Adrenal gland (tissue), 12 donors: ENCODE results near the gene PLXNA2. TPM values are rescaled to one million over a fixed set of nuclear protein-coding genes. Genes with fewer than 3 reads are reported as not detected.

Source experiments
- DNase-seq, 7 donors: peaks; one replicate each; pipeline ENCODE4 v3.0.0-alpha.2; 2019 to 2020
- H3K27ac ChIP-seq, 5 donors: fragments of 200-600 bp; sonication (generic) in 4 of 5; 1 replicate in 3 of 5; 2 replicates in 2 of 5; pipeline versions ENCODE4 v1.5.1 to v1.8.0; 2016 to 2020; ENCODE audit warnings: mild to moderate bottlenecking in 1 of 5
- H3K27me3 ChIP-seq: fragments of 200-600 bp; 2 replicates; pipeline ENCODE4 v1.8.0; 2021
- H3K36me3 ChIP-seq, 2 donors: fragments of 200-600 bp; replicated peaks in 1 of 2; 1 replicate in 1 of 2; 2 replicates in 1 of 2; pipeline versions ENCODE4 v1.5.1 to v1.8.0; 2018 to 2022
- H3K4me1 ChIP-seq, 2 donors: fragments of 200-600 bp; replicated peaks in 1 of 2; 1 replicate in 1 of 2; 2 replicates in 1 of 2; pipeline versions ENCODE4 v1.5.1 to v1.8.0; 2018 to 2021
- H3K4me3 ChIP-seq, 4 donors: fragments of 200-600 bp; sonication (generic) in 3 of 4; one replicate each; pipeline ENCODE4 v1.5.1; 2016 to 2018
- H3K9me3 ChIP-seq, 3 donors: fragments of 200-600 bp; sonication (generic) in 1 of 3; replicated peaks in 1 of 3; 1 replicate in 2 of 3; 2 replicates in 1 of 3; pipeline versions ENCODE4 v1.5.1 to v1.8.0; 2016 to 2021
- CTCF ChIP-seq, 6 experiments: fragments of 450-650 bp in 4 of 6; fragments of 200-600 bp in 2 of 6; sonication (generic) in 1 of 6; IDR thresholded peaks; 1 replicate in 5 of 6; 2 replicates in 1 of 6; pipeline versions ENCODE4 v1.5.1 to v1.8.0; 2016 to 2021; ENCODE audit warnings: antibody characterized with exemption in 6 of 6, mild to moderate bottlenecking in 2 of 6, moderate library complexity in 1 of 6
- POLR2A ChIP-seq, 2 donors: fragments of 450-650 bp; IDR thresholded peaks; one replicate each; pipeline ENCODE4 v1.6.1; 2017; ENCODE audit warnings: antibody characterized with exemption in 2 of 2, mild to moderate bottlenecking in 2 of 2, moderate library complexity in 1 of 2
- WGBS, 4 donors: extraction: QIAGEN DNeasy Blood & Tissue Kit in 2 of 4; methylation state at CpG; one replicate each; pipeline versions ENCODE4 v1.1.5 to v1.1.7; 2013 to 2017; 5-methylcytosine and 5-hydroxymethylcytosine counted together
- intact Hi-C, 2 donors: fragments of 100-400 bp; cut with DNase I; formaldehyde crosslinking; loops; one replicate each; pipeline versions ENCODE4 v1.14.1 to v1.15.0; 2022 to 2023
- polyA plus RNA-seq, 3 donors: library from polyadenylated mRNA; stranded (reverse); fragments of 200-250 nt in 2 of 3; fragments of 350-450 nt in 1 of 3; fragmentation: Illumina TruSeq in 1 of 3; extraction: RNeasy Lipid Tissue Mini Kit (QIAGEN cat#74804) in 1 of 3; gene quantifications; one replicate each; pipeline ENCODE4 v1.2.3, GENCODE V29; 2013 to 2014
- total RNA-seq, 9 donors: library from RNA; depleted of rRNA in 4 of 9; stranded (reverse); fragments of >200 nt in 4 of 9; fragments of 120-200 nt in 1 of 9; fragmentation: NEBNext Ultra II Directional in 1 of 9; extraction: Animal tissue kit (Norgen Biotek cat#: 25700) in 1 of 9; gene quantifications; one replicate each; pipeline versions ENCODE4 v1.1.0 to v1.2.4, GENCODE V29; 2013 to 2023
- donor health status: healthy with polysubstance abuse.
- donor health status: Bipolar disorder and iron deficiency.
- donor health status: DM: yes; HTN: yes; CAD: no.
- donor health status: DM: no; HTN: no; CAD: no.
- donor health status: DM: no; HTN: no; CAD: no.
- donor health status: DM: yes; HTN: yes; CAD: no.

PLXNA2 gene
- total and polyA plus RNA-seq, 12 donors, result 2.7 to 9.4 (median 4.5) TPM

- intact Hi-C loops, result no loop called here
- no peak overlapping the region for H3K4me3 ChIP-seq
- H3K9me3 ChIP-seq, result no peaks in the 10 kb centered on the region
- no peaks in the 10 kb centered on the region for H3K36me3 ChIP-seq
- H3K27ac ChIP-seq, result no peak overlapping the region
- H3K27me3 ChIP-seq, result no peaks in the 10 kb centered on the region
- 56 to 75% (median 70%) methylated on average over 2 of the region's 2 CpGs for WGBS, 4 donors
- H3K4me1 ChIP-seq, result no peaks in the 10 kb centered on the region
- TF ChIP-seq POLR2A (IDR thresholded peaks at IDR 0.05) (no peak), CTCF (IDR thresholded peaks at IDR 0.05) (no peak)
- DNase-seq, result peak in 1 of 7 donors; percentile 23
These were observed 51.2 kb downstream of the PLXNA2 start for GRCh38 chr1:208192995-208193394.

- DNase-seq, result no peak
- TF ChIP-seq POLR2A (IDR thresholded peaks at IDR 0.05) (no peak), CTCF (IDR thresholded peaks at IDR 0.05) (no peak)
These were observed 53.4 kb downstream of the PLXNA2 start for GRCh38 chr1:208190784-208191183.

GRCh38 chr1:208189716-208190115, 54.5 kb downstream of the PLXNA2 start:
- no peaks in the 10 kb centered on the region for H3K27me3 ChIP-seq
- peaks cover 0 to 4% of the 10 kb centered on the region in 2 donors for H3K4me1 ChIP-seq
- H3K4me3 ChIP-seq, result no peak overlapping the region
- no peak overlapping the region for H3K27ac ChIP-seq
- intact Hi-C loops, result no loop called here
- TF ChIP-seq CTCF (IDR thresholded peaks at IDR 0.05) (no peak), POLR2A (IDR thresholded peaks at IDR 0.05) (no peak)
- 75 to 88% (median 84%) methylated on average over 4 of the region's 4 CpGs for WGBS, 4 donors
- H3K36me3 ChIP-seq, result no peaks in the 10 kb centered on the region
- DNase-seq, result no peak
- no peaks in the 10 kb centered on the region for H3K9me3 ChIP-seq

More at GRCh38 chr1:208190784-208191183, 53.4 kb downstream of the PLXNA2 start:
- intact Hi-C loops, result no loop called here
- WGBS, 4 donors, result 86 to 94% (median 93%) methylated on average over 4 of the region's 4 CpGs
- no peaks in the 10 kb centered on the region for H3K4me1 ChIP-seq
- no peak overlapping the region for H3K27ac ChIP-seq
- H3K27me3 ChIP-seq, result no peaks in the 10 kb centered on the region
- H3K36me3 ChIP-seq, result no peaks in the 10 kb centered on the region
- no peaks in the 10 kb centered on the region for H3K9me3 ChIP-seq
- H3K4me3 ChIP-seq, result no peak overlapping the region

- no peak for TF ChIP-seq CTCF (IDR thresholded peaks at IDR 0.05)
- TF ChIP-seq POLR2A (IDR thresholded peaks at IDR 0.05), result no peak
- Histone ChIP-seq H3K9me3 (no peaks in the 10 kb centered on the region), H3K4me3 (no peak overlapping the region), H3K27me3 (no peaks in the 10 kb centered on the region), H3K36me3 (no peaks in the 10 kb centered on the region), H3K4me1 (peaks cover 0 to 7% of the 10 kb centered on the region in 2 donors), H3K27ac (no peak overlapping the region)
- intact Hi-C loops, result no loop called here
- no peak for DNase-seq
- WGBS, 4 donors, result 53 to 67% (median 63%) methylated on average over 2 of the region's 2 CpGs
These were observed 55.0 kb downstream of the PLXNA2 start for GRCh38 chr1:208189183-208189582.
